ENCODE results near the gene BCL2L11.

The BCL2L11 gene

GRCh38 chr2:111145951-111146350 lies 25.2 kb downstream of the BCL2L11 start:
- H3K27me3 ChIP-seq (ENCODE audit: insufficient read depth, poor library complexity, severe bottlenecking) = no peaks in the 10 kb centered on the region
- H3K27ac ChIP-seq (replicated peaks) = no peak overlapping the region
- H3K4me3 ChIP-seq (replicated peaks; ENCODE audit: insufficient read depth, low read length) = no peak overlapping the region
- TF ChIP-seq REST (IDR thresholded peaks at IDR 0.05; ENCODE audit: insufficient replicate concordance, low read depth) = no peak
- TF ChIP-seq SPI1 (IDR thresholded peaks at IDR 0.05; ENCODE audit: borderline replicate concordance, low read depth) = no peak
- no peak for TF ChIP-seq POLR2AphosphoS5 (IDR thresholded peaks at IDR 0.05; ENCODE audit: low read depth)
- TF ChIP-seq GABPA (IDR thresholded peaks at IDR 0.05; ENCODE audit: low read depth) = no peak
- no peak for TF ChIP-seq CTCF (IDR thresholded peaks at IDR 0.05; ENCODE audit: insufficient read depth, low read length)
- no peak for DNase-seq (ENCODE audit: low read depth in 1 of 2, low spot score in 1 of 2)

- no peak overlapping the region for H3K27ac ChIP-seq (replicated peaks)
- no peaks in the 10 kb centered on the region for H3K27me3 ChIP-seq (ENCODE audit: insufficient read depth, poor library complexity, severe bottlenecking)
- H3K4me3 ChIP-seq (replicated peaks; ENCODE audit: insufficient read depth, low read length) = no peak overlapping the region
- DNase-seq (ENCODE audit: low read depth in 1 of 2, low spot score in 1 of 2) = no peak
- TF ChIP-seq SPI1 (IDR thresholded peaks at IDR 0.05; ENCODE audit: borderline replicate concordance, low read depth) (no peak), REST (IDR thresholded peaks at IDR 0.05; ENCODE audit: insufficient replicate concordance, low read depth) (no peak), CTCF (IDR thresholded peaks at IDR 0.05; ENCODE audit: insufficient read depth, low read length) (no peak), POLR2AphosphoS5 (IDR thresholded peaks at IDR 0.05; ENCODE audit: low read depth) (no peak), GABPA (IDR thresholded peaks at IDR 0.05; ENCODE audit: low read depth) (no peak)
Measured at GRCh38 chr2:111148225-111148873, 27.6 kb downstream of the BCL2L11 start.

DNA sequence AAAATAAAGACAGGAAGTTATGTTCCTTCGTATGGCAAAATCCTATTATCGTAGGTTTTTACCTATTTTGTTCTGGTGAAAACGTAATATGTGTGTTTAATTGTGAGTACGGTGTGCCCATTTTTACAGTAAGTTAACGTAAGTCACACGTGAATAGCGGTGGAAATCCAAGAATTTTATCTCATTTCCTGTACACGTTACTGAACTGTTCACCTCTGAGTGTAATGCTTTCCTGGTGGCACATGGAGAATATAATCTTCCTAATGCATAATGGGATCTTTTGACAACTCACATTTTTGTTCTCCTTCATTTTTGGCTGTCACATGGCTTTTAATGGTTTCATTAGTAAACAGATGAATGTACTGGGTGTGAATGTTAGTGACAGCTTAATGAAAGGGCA lies 28.2 kb downstream of the BCL2L11 start:
- DNase-seq (ENCODE audit: low read depth in 1 of 2, low spot score in 1 of 2) = no peak
- H3K27ac ChIP-seq (replicated peaks) = no peak overlapping the region
- no peak overlapping the region for H3K4me3 ChIP-seq (replicated peaks; ENCODE audit: insufficient read depth, low read length)
- no peaks in the 10 kb centered on the region for H3K27me3 ChIP-seq (ENCODE audit: insufficient read depth, poor library complexity, severe bottlenecking)
- TF ChIP-seq CTCF (IDR thresholded peaks at IDR 0.05; ENCODE audit: insufficient read depth, low read length) (no peak), GABPA (IDR thresholded peaks at IDR 0.05; ENCODE audit: low read depth) (no peak), REST (IDR thresholded peaks at IDR 0.05; ENCODE audit: insufficient replicate concordance, low read depth) (no peak), POLR2AphosphoS5 (IDR thresholded peaks at IDR 0.05; ENCODE audit: low read depth) (no peak), SPI1 (IDR thresholded peaks at IDR 0.05; ENCODE audit: borderline replicate concordance, low read depth) (no peak)

Measured in HL-60 (cell line).